DMS53 treated with DMSO at 0.1 percent for 48 hours (cell line): ENCODE measurements around the gene SPO11.
A peak's percentile ranks its signal among the peaks of the same experiment; 100 is the strongest.
"Not testable (repeated sequence)": the region's sequence is repeated elsewhere in the genome, so short reads cannot be mapped to it uniquely, and the experiment has no call there.

Source experiments
- DNase-seq: peaks from one replicate; lab custom pipeline; 2025; ENCODE audit not compliant: unreplicated experiment; lab: John Stamatoyannopoulos, UW

Gene SPO11

DNA sequence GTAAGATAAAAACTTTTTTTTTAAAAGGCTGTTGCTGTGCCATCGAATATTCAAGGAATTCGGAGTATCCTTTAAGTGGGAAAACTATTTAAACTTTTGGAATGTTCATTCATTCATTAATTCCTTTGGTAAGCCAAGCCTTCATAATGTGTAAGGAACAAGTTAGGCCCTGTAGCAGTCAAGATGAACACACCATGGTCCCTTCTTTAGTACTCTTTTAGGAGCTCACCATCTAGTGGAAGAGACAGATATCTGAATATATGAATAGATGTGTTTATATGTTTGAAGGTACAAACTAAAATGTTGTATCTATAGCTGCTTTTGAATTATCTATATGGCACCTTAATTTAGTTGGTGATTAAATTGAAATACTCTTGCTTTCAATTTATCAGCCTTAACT is 5.8 kb downstream of the SPO11 start:
- DNase-seq = no peak

DNA sequence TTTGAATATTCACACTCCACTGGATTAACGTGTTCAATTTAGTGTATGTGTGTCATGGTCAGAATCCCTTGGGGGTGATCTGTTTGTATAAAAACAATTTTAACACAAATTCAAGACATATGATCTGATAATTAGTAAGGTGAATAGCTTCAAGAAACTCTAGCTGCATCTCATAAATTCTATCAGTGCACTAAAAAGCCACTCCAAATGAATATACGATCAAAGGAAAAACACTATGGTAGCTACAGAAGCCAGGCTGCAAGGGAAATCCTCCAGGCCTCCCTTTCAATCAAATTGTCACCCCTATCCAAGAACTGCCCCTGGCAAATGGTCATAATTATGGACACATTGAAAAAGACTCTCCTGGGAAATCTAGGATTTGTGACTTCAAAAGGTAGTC is 12.1 kb downstream of the SPO11 start:
- DNase-seq = no peak

DNA sequence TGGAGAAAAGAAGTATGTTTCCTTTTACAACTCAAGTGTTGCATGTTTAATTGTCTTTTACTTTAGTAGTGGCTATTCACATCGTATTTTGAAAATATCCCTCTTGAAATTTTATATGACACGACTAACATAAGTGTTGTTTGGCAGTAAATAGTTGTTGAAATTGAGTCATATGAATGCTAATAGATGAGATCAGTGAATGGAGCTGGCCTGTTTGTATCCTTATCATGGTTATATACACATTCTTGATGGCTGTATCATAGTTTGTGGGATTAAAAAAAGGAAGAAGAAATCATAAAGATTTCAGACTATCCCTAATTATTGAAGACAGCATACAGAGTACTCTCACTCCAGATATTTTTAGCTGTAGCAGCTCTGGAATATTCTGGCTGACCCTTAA is 13.2 kb downstream of the SPO11 start:
- no peak for DNase-seq

DNA sequence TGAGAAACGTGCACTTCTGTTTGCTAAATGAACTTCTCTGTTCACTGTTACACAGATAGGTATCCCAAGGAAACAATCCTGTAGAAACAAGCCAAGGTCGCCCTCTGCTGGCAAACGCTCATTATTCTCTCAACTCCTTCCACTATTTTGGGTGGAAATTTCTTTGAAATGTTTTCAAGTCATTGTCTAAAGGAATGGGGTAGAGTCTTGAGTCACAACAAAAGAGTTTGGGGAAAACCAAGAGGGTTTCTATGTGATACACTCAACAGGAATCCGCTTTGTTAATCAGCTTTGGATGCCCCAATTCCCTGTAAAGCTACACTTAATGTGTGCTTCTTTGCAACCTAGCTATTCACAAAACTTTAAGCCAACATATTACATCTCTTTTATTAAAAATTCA is 16.9 kb downstream of the SPO11 start:
- DNase-seq = peak; percentile 37

DNA sequence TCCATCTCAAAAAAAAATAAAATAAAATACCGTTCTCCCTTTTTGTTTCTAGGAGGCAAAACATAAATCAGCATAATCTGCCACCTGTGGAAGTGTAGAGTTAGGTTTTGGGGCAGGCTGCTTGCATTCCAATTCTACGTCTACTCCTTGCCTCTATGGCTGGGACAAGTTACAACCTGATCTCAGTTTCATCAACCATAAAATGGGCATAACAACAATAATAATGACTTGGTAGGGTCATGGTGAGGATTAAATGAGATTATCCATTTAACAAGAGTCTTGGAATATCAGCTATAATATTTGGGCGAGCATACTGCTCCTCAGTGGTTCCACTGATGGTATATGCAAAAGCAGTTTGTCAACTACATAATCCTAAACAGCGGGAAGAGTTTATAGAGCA is 17.8 kb downstream of the SPO11 start:
- no peak for DNase-seq

DNA sequence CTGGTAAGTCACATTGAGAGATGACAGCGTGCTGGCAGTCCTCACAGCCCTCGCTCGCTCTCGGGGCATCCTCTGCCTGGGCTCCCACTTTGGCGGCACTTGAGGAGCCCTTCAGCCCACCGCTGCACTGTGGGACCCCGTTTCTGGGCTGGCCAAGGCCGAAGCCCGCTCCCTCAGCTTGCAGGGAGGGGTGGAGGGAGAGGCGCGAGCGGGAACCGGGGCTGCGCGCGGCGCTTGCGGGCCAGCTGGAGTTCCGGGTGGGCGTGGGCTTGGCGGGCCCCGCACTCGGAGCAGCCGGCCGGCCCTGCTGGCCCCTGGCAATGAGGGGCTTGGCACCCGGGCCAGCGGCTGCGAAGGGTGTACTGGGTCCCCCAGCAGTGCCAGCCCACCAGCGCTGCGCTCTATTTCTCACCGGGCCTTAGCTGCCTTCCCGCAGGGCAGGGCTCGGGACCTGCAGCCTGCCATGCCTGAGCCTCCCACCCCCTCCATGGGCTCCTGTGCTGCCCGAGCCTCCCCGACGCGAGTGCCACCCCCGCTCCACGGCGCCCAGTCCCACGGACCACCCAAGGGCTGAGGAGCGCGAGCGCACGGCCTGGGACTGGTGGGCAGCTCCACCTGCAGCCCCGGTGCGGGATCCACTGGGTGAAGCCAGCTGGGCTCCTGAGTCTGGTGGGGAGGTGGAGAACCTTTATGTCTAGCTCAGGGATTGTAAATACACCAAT is 18.8 kb downstream of the SPO11 start:
- not testable (repeated sequence) for DNase-seq

DNA sequence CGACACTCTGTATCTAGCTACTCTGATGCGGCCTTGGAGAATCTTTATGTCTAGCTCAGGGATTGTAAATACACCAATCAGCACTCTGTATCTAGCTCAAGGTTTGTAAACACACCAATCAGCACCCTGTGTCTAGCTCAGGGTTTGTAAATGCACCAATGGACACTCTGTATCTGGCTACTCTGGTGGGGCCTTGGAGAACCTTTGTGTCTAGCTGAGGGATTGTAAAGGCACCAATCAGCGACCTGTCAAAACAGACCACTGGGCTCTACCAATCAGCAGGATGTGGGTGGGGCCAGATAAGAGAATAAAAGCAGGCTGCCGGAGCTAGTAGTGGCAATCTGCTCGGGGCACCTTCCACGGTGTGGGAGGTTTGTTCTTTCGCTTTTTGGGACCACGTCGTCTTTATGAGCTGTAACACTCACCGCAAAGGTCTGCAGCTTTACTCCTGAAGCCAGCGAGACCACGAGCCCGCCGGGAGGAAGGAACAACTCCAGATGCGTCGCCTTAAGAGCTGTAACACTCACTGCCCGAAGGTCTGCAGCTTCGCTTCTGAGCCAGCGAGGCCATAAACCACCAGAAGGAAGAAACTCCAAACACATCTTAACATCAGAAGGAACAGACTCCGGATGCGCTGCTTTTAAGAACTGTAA is 19.4 kb downstream of the SPO11 start:
- DNase-seq = not testable (repeated sequence)

DNA sequence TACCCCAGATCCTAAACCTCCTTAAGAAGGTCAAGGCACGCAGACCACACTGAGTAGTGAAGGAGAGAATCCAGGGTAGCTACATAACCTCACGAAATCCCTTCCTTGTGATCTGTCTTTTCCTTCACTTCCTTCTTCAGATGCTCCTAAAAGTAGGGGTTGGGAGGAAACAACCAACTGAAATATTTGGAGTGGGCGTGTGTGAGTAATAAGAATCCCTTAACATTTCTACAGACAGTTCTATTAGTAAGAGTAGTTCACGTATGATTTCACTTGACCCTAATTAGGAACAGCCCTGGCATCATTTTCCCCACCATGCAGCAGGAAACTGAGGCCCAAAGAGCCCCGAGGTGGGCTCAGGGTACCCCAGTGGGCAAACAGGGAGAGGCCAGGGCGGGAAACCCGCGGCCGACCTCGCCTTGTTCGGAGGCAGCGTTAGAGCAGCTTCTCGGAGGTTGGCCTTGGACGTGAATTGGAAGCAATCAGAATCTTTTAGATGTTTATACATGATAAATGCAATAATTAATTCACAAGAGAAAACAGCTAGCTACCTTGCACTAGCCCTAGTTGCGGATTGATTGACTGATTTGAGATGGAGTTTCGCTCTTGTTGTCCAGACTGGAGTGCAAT is 20.6 kb downstream of the SPO11 start:
- no peak for DNase-seq

DNA sequence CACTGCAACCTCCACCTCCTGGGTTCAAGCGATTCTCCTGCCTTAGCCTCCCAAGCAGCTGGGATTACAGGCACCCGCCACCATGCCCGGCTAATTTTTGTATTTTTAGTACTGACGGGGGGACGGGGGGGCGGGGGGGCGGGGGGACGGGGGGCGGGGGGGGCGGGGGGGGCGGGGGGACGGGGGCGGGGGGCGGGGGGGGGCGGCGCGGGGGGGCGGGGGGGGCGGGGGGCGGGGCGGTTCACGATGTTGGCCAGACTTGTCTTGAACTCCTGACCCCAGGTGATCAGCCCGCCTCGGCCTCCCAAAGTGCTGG is 21.1 kb downstream of the SPO11 start:
- not testable (repeated sequence) for DNase-seq

DNA sequence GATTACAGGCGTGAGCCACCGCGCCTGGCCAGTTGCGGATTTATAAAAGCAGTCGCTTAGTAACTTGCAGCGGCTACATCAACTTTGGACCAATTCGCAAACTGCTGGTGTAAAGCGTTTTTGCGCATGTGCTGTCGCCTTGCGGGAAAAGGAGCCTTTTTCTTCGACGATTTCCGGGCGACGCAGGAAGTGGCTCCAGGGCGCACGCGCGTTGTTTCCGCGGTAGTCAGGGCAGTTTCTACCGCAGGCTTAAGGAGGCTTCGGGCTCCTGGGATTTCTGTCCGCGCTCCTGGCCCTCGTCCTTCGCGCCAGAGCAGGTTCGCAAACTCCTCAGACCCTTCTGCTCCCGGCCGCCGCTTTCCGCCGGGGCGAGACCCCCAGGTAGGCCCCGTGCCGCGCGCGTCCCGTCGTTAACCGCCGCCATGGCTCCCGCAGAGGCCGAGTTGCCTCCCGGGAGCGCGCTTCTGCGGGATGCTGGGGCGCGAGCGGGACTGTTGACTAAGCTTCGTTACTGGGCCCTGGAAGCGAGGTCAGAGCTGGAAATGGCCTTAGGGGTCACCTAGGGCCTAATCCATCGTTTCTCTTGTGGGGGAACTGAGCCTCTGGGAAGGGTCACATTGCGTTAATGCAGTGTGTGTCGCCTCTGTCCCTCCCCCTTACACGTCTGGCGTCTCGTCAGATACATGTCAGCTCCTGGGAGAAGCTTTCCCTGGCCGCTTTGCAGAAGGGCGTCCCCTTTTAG is 21.6 kb downstream of the SPO11 start, which contains the start of gene RAE1:
RAE1 (plus strand) TSS at position 214 of the 742 bp plus-strand sequence. CDS start 2,784 bp downstream, outside the sequence.
- DNase-seq = peak; percentile 85

DNA sequence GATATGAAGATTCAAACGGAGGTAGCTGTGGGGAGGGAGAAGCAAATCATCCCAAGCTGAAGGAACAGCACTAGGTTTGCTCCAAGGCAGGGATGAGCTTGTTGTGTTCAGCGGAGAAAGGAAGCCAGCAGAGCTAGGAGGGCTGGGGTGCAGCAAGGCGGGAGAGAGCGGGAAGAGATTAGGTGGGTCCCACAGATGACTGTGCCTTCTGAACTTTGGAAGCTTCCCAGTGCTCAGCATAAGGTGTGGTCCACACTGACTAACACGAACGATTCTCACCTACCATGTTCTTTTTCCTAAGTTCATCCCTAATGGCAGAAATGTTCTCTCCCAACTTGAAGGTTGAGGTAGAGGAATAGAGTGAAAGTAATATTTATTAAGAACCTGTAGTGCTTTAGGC is 22.7 kb downstream of the SPO11 start:
- no peak for DNase-seq

DNA sequence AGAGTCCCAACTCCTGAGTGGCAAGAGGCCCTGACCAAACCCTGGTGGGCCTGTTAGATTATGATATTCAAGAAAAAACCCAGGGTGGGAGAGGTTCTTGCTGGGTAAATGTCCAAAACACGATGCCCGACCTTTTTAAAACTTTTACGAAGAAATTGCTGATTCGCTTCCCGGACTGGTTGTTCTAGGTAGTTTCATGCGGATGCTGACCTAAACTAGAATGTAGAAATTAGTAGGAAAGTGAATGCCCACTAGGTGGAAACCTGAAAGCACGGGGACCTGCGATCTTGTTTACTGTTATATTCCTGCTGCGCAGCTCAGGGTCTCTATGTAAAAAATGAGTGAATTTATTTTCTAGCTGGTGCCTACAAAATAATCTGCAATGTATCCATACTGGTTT is 23.7 kb downstream of the SPO11 start:
- no peak for DNase-seq

DNA sequence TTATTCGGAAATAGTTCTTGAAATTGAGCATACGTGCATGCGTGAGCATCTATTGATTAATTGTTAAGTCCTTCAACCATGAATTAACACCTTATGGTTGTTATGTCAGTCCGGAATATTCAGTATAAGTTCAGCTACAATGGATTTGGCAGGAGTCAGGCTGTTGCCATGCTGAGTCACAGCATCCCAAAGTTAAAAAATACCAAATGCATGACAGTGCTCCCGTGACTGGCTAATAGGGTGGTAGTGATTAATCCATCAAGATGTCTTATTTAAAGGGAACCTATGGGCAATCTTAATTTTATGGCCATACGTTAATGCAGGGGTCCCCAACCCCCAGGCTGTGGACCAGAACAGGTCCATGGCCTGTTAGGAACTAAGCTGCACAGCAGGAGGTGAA is 31.9 kb downstream of the SPO11 start:
- no peak for DNase-seq

DNA sequence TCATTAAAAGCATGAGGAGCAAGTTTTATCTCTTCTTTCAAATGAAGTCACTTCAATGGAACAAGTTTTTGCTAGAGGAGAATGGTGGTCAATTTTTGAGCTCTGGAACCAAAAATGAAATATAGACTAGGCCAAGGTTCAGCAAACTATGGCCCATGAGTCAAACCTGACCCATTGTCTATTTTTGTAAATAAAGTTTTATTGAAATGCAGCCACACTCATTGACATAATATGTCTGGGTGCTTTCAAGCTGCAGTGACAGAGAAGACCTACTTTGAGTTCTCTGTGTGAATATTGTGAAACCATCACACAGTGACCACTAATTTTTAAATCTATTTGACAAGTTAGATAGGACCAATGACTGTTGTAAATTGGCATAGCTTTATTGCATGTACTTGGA is 34.8 kb downstream of the SPO11 start:
- no peak for DNase-seq

DNA sequence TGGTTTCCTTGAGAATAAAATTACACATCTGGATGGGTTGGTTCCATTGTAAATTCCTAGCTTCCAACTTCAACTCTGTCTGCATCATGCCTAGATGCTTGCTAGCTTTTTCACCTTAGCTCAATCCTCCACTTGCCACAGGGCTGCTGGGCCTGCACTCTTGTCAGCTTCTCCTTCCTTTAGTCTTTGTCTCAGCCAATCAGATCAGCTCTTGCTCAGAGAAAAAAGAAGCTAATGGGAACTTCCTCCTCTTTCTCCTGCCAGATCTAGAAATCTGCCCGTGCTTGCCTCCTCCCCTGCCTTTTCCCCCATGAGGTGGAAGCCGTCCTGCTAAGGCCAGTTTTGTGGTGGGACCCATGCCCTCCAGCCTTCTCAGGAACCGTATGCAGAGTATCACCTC is 40.0 kb downstream of the SPO11 start:
- no peak for DNase-seq

DNA sequence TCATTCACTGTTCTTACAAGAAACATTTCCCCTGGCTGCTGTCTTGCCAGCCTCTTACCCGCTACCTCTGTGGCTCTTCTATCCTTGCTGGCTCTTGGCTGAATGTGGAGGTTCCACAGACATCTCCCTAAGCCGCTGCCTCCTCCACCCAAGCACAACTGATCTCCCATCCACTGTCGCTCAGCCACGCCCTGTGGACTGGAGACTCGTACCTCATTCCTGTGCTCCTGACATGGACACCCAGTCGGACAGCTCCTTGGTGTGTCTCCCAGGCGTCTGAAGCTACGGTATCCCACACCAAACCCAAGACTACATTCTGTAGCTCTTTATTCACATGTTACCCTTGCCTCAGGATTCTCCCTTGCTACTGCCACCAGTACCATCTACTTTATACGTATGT is 40.7 kb downstream of the SPO11 start:
- no peak for DNase-seq

DNA sequence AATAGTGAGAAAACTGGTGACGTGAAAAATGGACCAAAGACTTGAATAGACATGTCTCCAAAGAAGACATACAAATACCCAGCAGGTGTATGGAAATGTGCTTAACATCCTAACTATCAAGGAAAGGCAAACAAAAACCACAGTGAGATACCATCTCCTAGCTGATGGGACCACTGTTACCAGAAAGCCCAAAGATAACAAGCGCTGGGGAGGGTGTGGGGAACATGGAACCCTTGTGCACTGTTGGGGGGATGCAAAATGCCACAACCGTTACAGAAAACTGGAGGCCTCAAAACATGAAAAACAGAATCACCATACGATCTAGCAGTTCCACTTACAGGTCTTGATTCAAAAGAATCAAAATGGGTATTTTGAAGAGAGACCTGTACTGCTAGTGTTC is 41.8 kb downstream of the SPO11 start:
- DNase-seq = no peak

DNA sequence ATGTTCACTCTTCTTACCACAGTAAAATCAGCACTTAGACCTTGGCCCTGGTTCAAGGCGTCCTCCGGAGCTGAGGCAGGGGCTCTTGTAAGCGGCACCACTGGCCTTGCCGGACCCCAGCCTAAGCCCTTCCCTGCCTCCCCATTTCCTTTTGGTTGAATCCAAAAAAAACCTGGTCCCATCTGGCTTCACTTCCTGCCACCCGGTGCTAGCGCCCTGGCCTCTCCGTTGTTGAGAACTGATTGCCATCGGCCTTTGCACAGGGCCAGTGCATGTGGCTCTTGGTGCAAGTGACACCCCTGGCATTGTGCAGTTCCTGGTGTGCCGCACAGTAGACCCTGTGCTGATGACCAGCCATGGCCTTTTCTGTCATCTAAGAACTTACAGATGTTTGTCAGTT is 42.6 kb downstream of the SPO11 start:
- no peak for DNase-seq

DNA sequence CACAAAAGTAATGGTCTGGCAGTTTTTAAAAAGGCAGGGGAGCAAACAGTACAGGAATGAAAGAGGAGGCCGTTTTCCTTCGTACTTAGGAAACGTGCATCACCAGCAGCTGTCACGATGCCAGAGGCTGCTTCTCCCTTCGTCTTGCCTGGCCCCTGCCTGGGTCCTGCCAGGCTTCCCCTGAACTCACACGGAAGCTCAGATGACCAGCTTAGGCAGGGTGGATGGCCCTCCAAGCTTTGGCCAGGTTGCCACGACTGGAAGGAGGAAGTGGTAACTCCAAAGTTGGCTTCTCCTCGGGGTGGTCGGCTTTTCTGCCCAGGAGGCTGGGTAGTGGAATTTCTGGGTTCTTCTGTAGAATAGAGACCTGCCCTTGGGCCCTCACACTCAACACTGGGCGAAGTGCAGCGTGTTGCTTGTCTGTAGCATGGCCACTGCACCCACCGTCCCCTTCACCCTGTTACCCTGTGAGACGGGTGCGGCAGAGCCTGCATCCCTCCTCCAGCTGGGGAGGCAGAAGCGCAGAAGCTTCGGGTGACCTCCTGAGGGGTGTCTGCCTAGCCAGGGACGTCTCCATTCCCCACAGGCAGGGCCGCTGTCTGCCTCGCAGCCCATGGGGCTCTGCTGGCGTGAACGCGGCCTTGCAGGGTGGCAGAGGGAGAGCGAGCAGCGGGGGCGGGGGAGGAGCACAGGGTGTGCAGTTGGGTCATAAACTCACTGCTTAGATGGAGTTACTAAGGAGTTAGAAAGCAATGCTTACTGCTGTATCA is 43.2 kb downstream of the SPO11 start:
- no peak for DNase-seq

DNA sequence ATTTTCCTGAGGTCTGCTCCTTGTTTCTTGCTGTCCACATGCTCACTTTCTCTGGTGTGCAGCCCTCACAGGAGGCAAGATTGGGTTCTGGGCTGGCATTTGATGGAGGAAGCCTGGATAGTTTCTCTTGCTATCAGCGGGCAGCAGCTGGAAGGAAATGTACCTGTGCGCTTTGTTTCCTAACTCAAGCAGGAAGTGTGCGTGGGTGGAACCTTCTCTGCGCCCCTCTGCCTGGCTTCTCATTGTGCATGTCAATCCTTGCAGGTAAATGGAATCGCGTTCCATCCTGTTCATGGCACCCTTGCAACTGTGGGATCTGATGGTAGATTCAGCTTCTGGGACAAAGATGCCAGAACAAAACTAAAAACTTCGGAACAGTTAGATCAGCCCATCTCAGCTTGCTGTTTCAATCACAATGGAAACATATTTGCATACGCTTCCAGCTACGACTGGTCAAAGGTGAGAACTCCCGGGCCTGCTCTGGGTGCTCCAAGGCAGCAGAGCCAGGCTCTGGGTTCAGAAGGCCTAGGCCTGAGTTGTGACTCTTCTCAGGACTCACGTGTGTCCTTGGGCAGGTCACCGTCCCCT is 44.8 kb downstream of the SPO11 start:
- no peak for DNase-seq
